Stromal cell of bone marrow (primary cell): ENCODE results near the gene MAP1LC3A.

Experiments
- DNase-seq: peaks from one replicate; pipeline ENCODE4 v3.0.0-alpha.2; 2012; ENCODE audit warnings: low read depth

MAP1LC3A gene

GRCh38 chr20:34577061-34577460, 18.5 kb downstream of the MAP1LC3A start:
- no peak for DNase-seq

GRCh38 chr20:34578025-34578424, 19.5 kb downstream of the MAP1LC3A start:
- DNase-seq: peak; percentile 51

- no peak for DNase-seq
Measured at GRCh38 chr20:34578521-34578920, 20.0 kb downstream of the MAP1LC3A start.

- DNase-seq: peak; percentile 67
Measured at GRCh38 chr20:34579191-34579978, 20.9 kb downstream of the MAP1LC3A start.

- DNase-seq: no peak
Measured at GRCh38 chr20:34579979-34580940, 21.7 kb downstream of the MAP1LC3A start.

- peak; percentile 61 for DNase-seq
Measured at GRCh38 chr20:34581341-34582184, 23.0 kb downstream of the MAP1LC3A start.

- DNase-seq: no peak
Measured at GRCh38 chr20:34582221-34582620, 23.7 kb downstream of the MAP1LC3A start.

GRCh38 chr20:34582911-34583310, 24.4 kb downstream of the MAP1LC3A start:
- DNase-seq: no peak

GRCh38 chr20:34583544-34583943, 25.0 kb downstream of the MAP1LC3A start:
- no peak for DNase-seq

- no peak for DNase-seq
Measured at GRCh38 chr20:34585019-34585418, 26.5 kb downstream of the MAP1LC3A start.

- DNase-seq: no peak
Measured at GRCh38 chr20:34586488-34587163, 28.1 kb downstream of the MAP1LC3A start.

GRCh38 chr20:34595377-34596184, 37.1 kb downstream of the MAP1LC3A start:
- no peak for DNase-seq

- no peak for DNase-seq
Measured at GRCh38 chr20:34600892-34601653, 42.6 kb downstream of the MAP1LC3A start.

GRCh38 chr20:34604980-34605788, 46.7 kb downstream of the MAP1LC3A start:
- peak; percentile 29 for DNase-seq

- DNase-seq: no peak
Measured at GRCh38 chr20:34607066-34607465, 48.5 kb downstream of the MAP1LC3A start.
